Measurements from ENCODE around the gene ZBTB32. TPM values are rescaled to one million over a fixed set of nuclear protein-coding genes. Genes with fewer than 3 reads are reported as not detected.

ZBTB32 gene
- total and polyA plus RNA-seq, 2 of the 8 experiments (the other 6 are each of a cell fraction or from before 2014, with no cell fraction given): 0.11 to 0.50 TPM

GRCh38 chr19:35713506-35713850 lies 9.1 kb downstream of the ZBTB32 start:
- Histone ChIP-seq H4K20me1 (replicated peaks in 1 of 2; ENCODE audit: control insufficient read depth in 1 of 2, insufficient read depth in 2 of 2, low read length in 2 of 2) (peaks cover 5 to 6% of the 10 kb centered on the region in 2 experiments), H2BK5ac (ENCODE audit: low read depth, low read length) (no peak overlapping the region), H2AK5ac (ENCODE audit: low read depth, low read length) (0 out of 2 replicates have a peak overlapping the region, but pooled peaks have one; percentile 7), H3K14ac (ENCODE audit: insufficient read length) (no peak overlapping the region), H2BK120ac (replicated peaks; ENCODE audit: low read depth, low read length) (no peak overlapping the region), H3K4ac (replicated peaks; ENCODE audit: insufficient read length, low read depth, low read length) (no peak overlapping the region), H4K5ac (ENCODE audit: insufficient read length, low read depth, low read length) (no peak overlapping the region), H3K36me3 (ENCODE audit: control insufficient read depth in 2 of 4, insufficient read depth in 4 of 4, low read length in 3 of 4) (no peaks in the 10 kb centered on the region), H3K56ac (replicated peaks; ENCODE audit: insufficient read length, low read depth, low read length) (no peak overlapping the region), H3K79me2 (ENCODE audit: control insufficient read depth in 1 of 2, insufficient read depth in 2 of 2, low read length in 2 of 2) (peaks cover 0 to 2% of the 10 kb centered on the region in 2 experiments; a peak in 3 of 4 replicates), H3K4me3 (ENCODE audit: extremely low read depth in 1 of 4, insufficient read depth in 2 of 4, low read depth in 3 of 4, low read length in 4 of 4) (no peak overlapping the region), H2BK12ac (ENCODE audit: low read depth, low read length) (no peak overlapping the region), H2BK20ac (ENCODE audit: low read length) (no peak overlapping the region), H3K4me2 (ENCODE audit: insufficient read depth in 1 of 2, low read depth in 2 of 2, low read length in 2 of 2) (no peak overlapping the region), H3K4me1 (replicated peaks in 1 of 4; ENCODE audit: control insufficient read depth in 3 of 4, insufficient read depth in 4 of 4, low read length in 3 of 4) (peaks cover 0 to 28% (median 16%) of the 10 kb centered on the region in 4 experiments; a peak in 6 of 7 replicates), H4K91ac (replicated peaks; ENCODE audit: insufficient read length, low read length) (no peak overlapping the region), H3K9me3 (ENCODE audit: insufficient read depth in 2 of 2, low read depth in 1 of 2, low read length in 1 of 2) (no peaks in the 10 kb centered on the region), H2AFZ (ENCODE audit: low read length) (no peak overlapping the region), H3K23me2 (ENCODE audit: low read depth, low read length) (peaks cover 12% of the 10 kb centered on the region), H3K9ac (replicated peaks in 1 of 4; ENCODE audit: extremely low read depth in 1 of 4, low read depth in 3 of 4, low read length in 3 of 4) (no peak overlapping the region), H3K79me1 (ENCODE audit: low read depth, low read length) (peaks cover 2% of the 10 kb centered on the region; the same call in 1 of the 2 replicates), H3K18ac (ENCODE audit: extremely low read depth, low read length) (no peak overlapping the region), H3K23ac (ENCODE audit: insufficient read length) (no peak overlapping the region), H3K27me3 (replicated peaks in 1 of 4; ENCODE audit: control insufficient read depth in 3 of 4, extremely low read depth in 1 of 4, insufficient read depth in 3 of 4, low read length in 3 of 4) (no peaks in the 10 kb centered on the region), H3K27ac (ENCODE audit: low read depth, low read length) (no peak overlapping the region), H2BK15ac (ENCODE audit: low read length) (no peak overlapping the region), H4K8ac (ENCODE audit: extremely low read depth, insufficient read depth, low read length) (no peak overlapping the region)
- POLR2A ChIA-PET (ENCODE audit: partially characterized antibody): interaction anchor here (0.9 to 4.9 kb wide), 6 partner anchors 10 to 101 kb away, joined by 3 to 28 read pairs (median 8); partner anchors contain the start of genes HAUS5, PRODH2 and ZBTB32
- no peak for DNase-seq (ENCODE audit: low read depth in 1 of 2, low spot score in 2 of 2)
- no peak for FAIRE-seq
- TF ChIP-seq SP2 (IDR thresholded peaks at IDR 0.05; ENCODE audit: low read length): no peak
- TF ChIP-seq KDM4A (IDR thresholded peaks at IDR 0.05; ENCODE audit: low read depth, low read length, severe bottlenecking): no peak
- no peak for TF ChIP-seq SAP30 (IDR thresholded peaks at IDR 0.05; ENCODE audit: insufficient read depth, insufficient replicate concordance, low read length)
- TF ChIP-seq JUN (IDR thresholded peaks at IDR 0.05; ENCODE audit: low read depth, low read length): no peak
- no peak for TF ChIP-seq MAFK (IDR thresholded peaks at IDR 0.05; ENCODE audit: low read depth, low read length)
- no peak for TF ChIP-seq CREB1 (IDR thresholded peaks at IDR 0.05)
- TF ChIP-seq CTCF (IDR thresholded peaks at IDR 0.05; ENCODE audit: control extremely low read depth in 1 of 3, insufficient read depth in 1 of 3, low read depth in 1 of 3, low read length in 3 of 3): no peak
- TF ChIP-seq, protein P1, sequence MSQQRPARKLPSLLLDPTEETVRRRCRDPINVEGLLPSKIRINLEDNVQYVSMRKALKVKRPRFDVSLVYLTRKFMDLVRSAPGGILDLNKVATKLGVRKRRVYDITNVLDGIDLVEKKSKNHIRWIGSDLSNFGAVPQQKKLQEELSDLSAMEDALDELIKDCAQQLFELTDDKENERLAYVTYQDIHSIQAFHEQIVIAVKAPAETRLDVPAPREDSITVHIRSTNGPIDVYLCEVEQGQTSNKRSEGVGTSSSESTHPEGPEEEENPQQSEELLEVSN (IDR thresholded peaks at IDR 0.05): no peak
- CTCF ChIA-PET (ENCODE audit: partially characterized antibody): interaction anchor here (0.6 to 6.6 kb wide), 9 partner anchors 10 to 1942 kb away, joined by 3 to 105 read pairs (median 3); partner anchors contain the start of gene ZBTB32
- 76% methylated on average over 2 of the region's 2 CpGs; no CpG with 5 or more reads in 1 of the 2 experiments for WGBS, 2 experiments (ENCODE audit: extremely low coverage in 1 of 2, insufficient coverage in 1 of 2, insufficient read length in 1 of 2, insufficient replicate concordance in 2 of 2, low coverage in 1 of 2, low lambda C conversion rate in 2 of 2, missing lambda C conversion rate in 1 of 2)
